ENCODE measurements around the gene PDAP1.
"Not testable (repeated sequence)": the region's sequence is repeated elsewhere in the genome, so short reads cannot be mapped to it uniquely, and the experiment has no call there.

Gene PDAP1

GRCh38 chr7:99387912-99388311 is 20.5 kb downstream of the PDAP1 start:
- TF ChIP-seq CTCF (conservative IDR thresholded peaks at IDR 0.05; ENCODE audit: low read length) (no peak), EZH2phosphoT487 (IDR thresholded peaks at IDR 0.05; ENCODE audit: borderline replicate concordance) (no peak)
- Histone ChIP-seq H3K9ac (ENCODE audit: low read depth, low read length, poor library complexity, severe bottlenecking) (no peak overlapping the region), H3K4me2 (ENCODE audit: low read depth, low read length, poor library complexity, severe bottlenecking) (no peak overlapping the region), H3F3A (ENCODE audit: low read depth) (no peaks in the 10 kb centered on the region), H3K9me3 (ENCODE audit: insufficient read depth, low read depth, low read length) (no peaks in the 10 kb centered on the region), H2AFZ (ENCODE audit: low read length) (no peak overlapping the region), H3K9me2 (replicated peaks; ENCODE audit: low read depth, low read length) (no peaks in the 10 kb centered on the region), H4K20me1 (ENCODE audit: insufficient read depth, low read length, poor library complexity, severe bottlenecking) (peaks cover 4% of the 10 kb centered on the region), H3K4me3 (ENCODE audit: low read length, poor library complexity, severe bottlenecking) (no peak overlapping the region), H3K27me3 (ENCODE audit: insufficient read depth, low read length, poor library complexity, severe bottlenecking) (no peaks in the 10 kb centered on the region), H3K36me3 (ENCODE audit: insufficient read depth, low read length) (peaks cover 41% of the 10 kb centered on the region; the same call in 1 of the 2 replicates), H3K79me2 (ENCODE audit: insufficient read depth, low read length) (peaks cover 14% of the 10 kb centered on the region; the same call in 1 of the 2 replicates), H3K4me1 (ENCODE audit: insufficient read depth, low read length, poor library complexity, severe bottlenecking) (no peaks in the 10 kb centered on the region)

DNA sequence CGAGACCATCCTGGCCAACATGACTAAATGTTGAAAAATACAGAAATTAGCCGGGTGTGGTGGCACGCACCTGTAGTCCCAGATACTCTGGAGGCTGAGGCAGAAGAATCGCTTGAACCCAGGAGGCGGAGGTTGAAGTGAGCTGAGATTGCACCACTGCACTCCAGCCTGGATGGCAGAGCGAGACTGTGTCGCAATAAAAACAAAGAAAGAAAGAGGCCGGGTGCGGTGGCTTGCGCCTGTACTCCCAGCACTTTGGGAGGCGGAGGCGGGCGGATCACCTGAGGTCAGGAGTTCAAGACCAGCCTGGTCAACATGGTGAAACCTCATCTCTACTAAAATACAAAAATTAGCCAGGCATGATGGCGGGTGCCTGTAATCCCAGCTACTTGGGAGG is 21.2 kb downstream of the PDAP1 start:
- not testable (repeated sequence) for H3K9me3 ChIP-seq (ENCODE audit: insufficient read depth, low read depth, low read length); H2AFZ ChIP-seq (ENCODE audit: low read length); H3F3A ChIP-seq (ENCODE audit: low read depth); H3K4me1 ChIP-seq (ENCODE audit: insufficient read depth, low read length, poor library complexity, severe bottlenecking); H4K20me1 ChIP-seq (ENCODE audit: insufficient read depth, low read length, poor library complexity, severe bottlenecking); H3K4me2 ChIP-seq (ENCODE audit: low read depth, low read length, poor library complexity, severe bottlenecking); H3K9me2 ChIP-seq (replicated peaks; ENCODE audit: low read depth, low read length); H3K4me3 ChIP-seq (ENCODE audit: low read length, poor library complexity, severe bottlenecking); H3K9ac ChIP-seq (ENCODE audit: low read depth, low read length, poor library complexity, severe bottlenecking); H3K27me3 ChIP-seq (ENCODE audit: insufficient read depth, low read length, poor library complexity, severe bottlenecking)
- peaks cover 16% of the 10 kb centered on the region; the same call in 1 of the 2 replicates for H3K79me2 ChIP-seq (ENCODE audit: insufficient read depth, low read length)
- H3K36me3 ChIP-seq (ENCODE audit: insufficient read depth, low read length), result peaks cover 39% of the 10 kb centered on the region; the same call in 1 of the 2 replicates

DNA sequence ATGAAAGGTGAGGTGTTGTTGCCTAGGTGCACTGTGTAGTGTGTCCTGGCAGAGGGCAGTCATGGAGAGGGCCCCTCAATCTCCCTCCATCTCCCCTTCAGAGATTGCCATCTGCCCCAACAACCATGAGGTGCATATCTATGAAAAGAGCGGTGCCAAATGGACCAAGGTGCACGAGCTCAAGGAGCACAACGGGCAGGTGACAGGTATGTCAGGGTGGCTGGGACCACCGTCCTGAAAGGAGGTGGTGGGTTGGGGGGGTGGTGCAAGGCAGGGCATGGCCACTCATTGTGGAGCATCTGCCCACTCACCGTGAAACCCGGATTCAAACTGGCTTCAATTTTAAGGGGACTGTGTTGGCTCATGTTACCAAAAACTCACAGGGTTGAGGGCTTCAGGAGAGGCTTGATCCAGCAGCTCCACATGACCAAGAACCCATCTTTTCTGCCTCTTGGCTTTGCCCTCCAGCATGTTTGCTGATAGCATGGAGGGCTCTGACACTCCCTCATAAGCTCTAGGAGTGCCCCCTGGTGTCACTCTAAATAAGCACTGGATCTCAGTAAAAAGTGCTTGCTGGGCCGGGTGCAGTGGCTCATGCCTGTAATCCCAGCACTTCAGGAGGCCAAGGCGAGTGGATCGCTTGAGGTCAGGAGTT is 21.7 kb downstream of the PDAP1 start:
- Histone ChIP-seq H2AFZ (ENCODE audit: low read length) (no peak overlapping the region), H3K9me2 (replicated peaks; ENCODE audit: low read depth, low read length) (no peaks in the 10 kb centered on the region), H3K4me2 (ENCODE audit: low read depth, low read length, poor library complexity, severe bottlenecking) (no peak overlapping the region), H3K9me3 (ENCODE audit: insufficient read depth, low read depth, low read length) (no peaks in the 10 kb centered on the region), H3K4me1 (ENCODE audit: insufficient read depth, low read length, poor library complexity, severe bottlenecking) (peaks cover 1% of the 10 kb centered on the region), H3K9ac (ENCODE audit: low read depth, low read length, poor library complexity, severe bottlenecking) (no peak overlapping the region), H3K4me3 (ENCODE audit: low read length, poor library complexity, severe bottlenecking) (no peak overlapping the region), H4K20me1 (ENCODE audit: insufficient read depth, low read length, poor library complexity, severe bottlenecking) (peaks cover 4% of the 10 kb centered on the region), H3K79me2 (ENCODE audit: insufficient read depth, low read length) (peaks cover 19% of the 10 kb centered on the region; the same call in 1 of the 2 replicates), H3K36me3 (ENCODE audit: insufficient read depth, low read length) (peaks cover 34% of the 10 kb centered on the region; the same call in 1 of the 2 replicates), H3F3A (ENCODE audit: low read depth) (no peaks in the 10 kb centered on the region), H3K27me3 (ENCODE audit: insufficient read depth, low read length, poor library complexity, severe bottlenecking) (no peaks in the 10 kb centered on the region)
- TF ChIP-seq CTCF (conservative IDR thresholded peaks at IDR 0.05; ENCODE audit: low read length) (peak; percentile 57), EZH2phosphoT487 (IDR thresholded peaks at IDR 0.05; ENCODE audit: borderline replicate concordance) (no peak)

DNA sequence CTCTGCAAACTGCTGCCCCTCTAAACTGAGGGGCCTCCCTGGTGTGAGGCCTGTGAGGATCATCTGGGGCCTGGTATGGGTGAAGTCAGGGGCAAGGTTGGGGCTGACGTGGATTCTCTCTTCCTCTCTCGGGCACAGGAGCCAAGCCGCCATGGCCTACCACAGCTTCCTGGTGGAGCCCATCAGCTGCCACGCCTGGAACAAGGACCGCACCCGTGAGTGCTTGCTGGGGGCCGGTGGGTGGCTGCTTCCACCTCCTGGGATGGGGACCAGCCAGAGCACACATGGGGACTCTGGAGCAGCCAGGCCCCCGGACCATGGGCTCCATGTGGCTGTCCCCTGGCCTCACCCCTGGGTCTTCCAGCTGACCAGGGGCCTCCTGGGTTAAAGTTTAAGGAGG is 22.8 kb downstream of the PDAP1 start:
- H3F3A ChIP-seq (ENCODE audit: low read depth), result no peaks in the 10 kb centered on the region
- H3K9me3 ChIP-seq (ENCODE audit: insufficient read depth, low read depth, low read length), result no peaks in the 10 kb centered on the region
- peaks cover 4% of the 10 kb centered on the region for H4K20me1 ChIP-seq (ENCODE audit: insufficient read depth, low read length, poor library complexity, severe bottlenecking)
- no peak for TF ChIP-seq EZH2phosphoT487 (IDR thresholded peaks at IDR 0.05; ENCODE audit: borderline replicate concordance)
- no peak for TF ChIP-seq CTCF (conservative IDR thresholded peaks at IDR 0.05; ENCODE audit: low read length)
- H3K4me2 ChIP-seq (ENCODE audit: low read depth, low read length, poor library complexity, severe bottlenecking), result no peak overlapping the region
- peaks cover 13% of the 10 kb centered on the region for H3K4me1 ChIP-seq (ENCODE audit: insufficient read depth, low read length, poor library complexity, severe bottlenecking)
- no peaks in the 10 kb centered on the region for H3K27me3 ChIP-seq (ENCODE audit: insufficient read depth, low read length, poor library complexity, severe bottlenecking)
- no peak overlapping the region for H3K9ac ChIP-seq (ENCODE audit: low read depth, low read length, poor library complexity, severe bottlenecking)
- no peaks in the 10 kb centered on the region for H3K9me2 ChIP-seq (replicated peaks; ENCODE audit: low read depth, low read length)
- H3K79me2 ChIP-seq (ENCODE audit: insufficient read depth, low read length), result peaks cover 30% of the 10 kb centered on the region
- H3K4me3 ChIP-seq (ENCODE audit: low read length, poor library complexity, severe bottlenecking), result no peak overlapping the region
- no peak overlapping the region for H2AFZ ChIP-seq (ENCODE audit: low read length)
- H3K36me3 ChIP-seq (ENCODE audit: insufficient read depth, low read length), result peaks cover 23% of the 10 kb centered on the region; the same call in 1 of the 2 replicates

Data from Loucy (cell line).